NCI-H2196 treated with DMSO at 0.1 percent for 48 hours (cell line): ENCODE data around the gene SSR4.

Experiments
- DNase-seq: peaks from one replicate; lab custom pipeline; 2025; ENCODE audit not compliant: unreplicated experiment; lab: John Stamatoyannopoulos, UW

Gene SSR4

GRCh38 chrX:153828723-153829548 lies 34.5 kb downstream of the SSR4 start:
- DNase-seq: no peak

- no peak for DNase-seq
These were observed 35.0 kb downstream of the SSR4 start for GRCh38 chrX:153829549-153829798.

GRCh38 chrX:153829799-153830639 lies 35.6 kb downstream of the SSR4 start, which contains the start of gene PDZD4:
Gene PDZD4 (minus strand): TSS chrX:153830544. CDS start chrX:153830298, 246 bp downstream.
- DNase-seq: no peak

- no peak for DNase-seq
These were observed 36.4 kb downstream of the SSR4 start for GRCh38 chrX:153830640-153831428.

- no peak for DNase-seq
These were observed 37.1 kb downstream of the SSR4 start for GRCh38 chrX:153831429-153832150.

GRCh38 chrX:153832728-153833127 lies 38.3 kb downstream of the SSR4 start:
- no peak for DNase-seq

- DNase-seq: no peak
These were observed 42.5 kb downstream of the SSR4 start for GRCh38 chrX:153836921-153837320.

- DNase-seq: no peak
These were observed 50.1 kb downstream of the SSR4 start for GRCh38 chrX:153844509-153845082.

GRCh38 chrX:153845195-153845594 lies 50.7 kb downstream of the SSR4 start:
- DNase-seq: no peak

GRCh38 chrX:153845842-153846241 lies 51.4 kb downstream of the SSR4 start:
- no peak for DNase-seq
